ENCODE results near the gene SNAPIN. TPM values are rescaled to one million over a fixed set of nuclear protein-coding genes. Genes with fewer than 3 reads are reported as not detected.

SNAPIN gene
- total RNA-seq, 1 experiment from 2014 or later: 46.8 TPM

- no TSS peak for BruUV-seq (replicated peaks)
- peaks cover 17% of the 10 kb centered on the region for H3K36me3 Mint-ChIP-seq (ENCODE audit: insufficient read depth, unreplicated experiment)
- intact Hi-C loops (cut with micrococcal nuclease; ENCODE audit: unreplicated experiment): loop anchor here (5.0 kb wide), 1 partner anchor 308 kb away; the partner anchor contains the start of gene RAB13
- H3K9me3 Mint-ChIP-seq (ENCODE audit: low read depth, unreplicated experiment): no peaks in the 10 kb centered on the region
- DNase-seq: peak; percentile 28
- H3K4me1 Mint-ChIP-seq (ENCODE audit: low read depth, unreplicated experiment): peaks cover 33% of the 10 kb centered on the region
- H3K27ac Mint-ChIP-seq (ENCODE audit: unreplicated experiment): no peak overlapping the region
- H3K4me3 Mint-ChIP-seq (ENCODE audit: low read depth, unreplicated experiment): peak overlapping the region; percentile 71
- TF ChIP-seq CTCF (IDR thresholded peaks at IDR 0.05; ENCODE audit: unreplicated experiment): peak; percentile 47
- peaks cover 77% of the 10 kb centered on the region for H3K27me3 Mint-ChIP-seq (ENCODE audit: unreplicated experiment)
- CTCF ChIA-PET: interaction anchor here (0.9 kb wide), 1 partner anchor 307 kb away, joined by 3 read pairs; the partner anchor contains the start of gene RAB13
Measured at GRCh38 chr1:153679337-153680119, 21.0 kb downstream of the SNAPIN start.

GRCh38 chr1:153680120-153680403 is 21.6 kb downstream of the SNAPIN start:
- H3K27ac Mint-ChIP-seq (ENCODE audit: unreplicated experiment): no peak overlapping the region
- no TSS peak for BruUV-seq (replicated peaks)
- peak overlapping the region; percentile 71 for H3K4me3 Mint-ChIP-seq (ENCODE audit: low read depth, unreplicated experiment)
- intact Hi-C loops (cut with micrococcal nuclease; ENCODE audit: unreplicated experiment): no loop called here
- H3K4me1 Mint-ChIP-seq (ENCODE audit: low read depth, unreplicated experiment): peaks cover 33% of the 10 kb centered on the region
- DNase-seq: no peak
- CTCF ChIA-PET: no interaction called here
- H3K27me3 Mint-ChIP-seq (ENCODE audit: unreplicated experiment): peaks cover 83% of the 10 kb centered on the region
- TF ChIP-seq CTCF (IDR thresholded peaks at IDR 0.05; ENCODE audit: unreplicated experiment): no peak
- no peaks in the 10 kb centered on the region for H3K9me3 Mint-ChIP-seq (ENCODE audit: low read depth, unreplicated experiment)
- H3K36me3 Mint-ChIP-seq (ENCODE audit: insufficient read depth, unreplicated experiment): peaks cover 17% of the 10 kb centered on the region

- CTCF ChIA-PET: interaction anchor here (1.0 kb wide), 1 partner anchor 26 kb away, joined by 3 read pairs; no protein-coding TSS in a partner anchor
- peaks cover 17% of the 10 kb centered on the region for H3K36me3 Mint-ChIP-seq (ENCODE audit: insufficient read depth, unreplicated experiment)
- no peak for DNase-seq
- H3K4me3 Mint-ChIP-seq (ENCODE audit: low read depth, unreplicated experiment): no peak overlapping the region
- BruUV-seq (replicated peaks): no TSS peak
- peaks cover 94% of the 10 kb centered on the region for H3K27me3 Mint-ChIP-seq (ENCODE audit: unreplicated experiment)
- no peaks in the 10 kb centered on the region for H3K9me3 Mint-ChIP-seq (ENCODE audit: low read depth, unreplicated experiment)
- peaks cover 29% of the 10 kb centered on the region for H3K4me1 Mint-ChIP-seq (ENCODE audit: low read depth, unreplicated experiment)
- TF ChIP-seq CTCF (IDR thresholded peaks at IDR 0.05; ENCODE audit: unreplicated experiment): no peak
- intact Hi-C loops (cut with micrococcal nuclease; ENCODE audit: unreplicated experiment): no loop called here
- no peak overlapping the region for H3K27ac Mint-ChIP-seq (ENCODE audit: unreplicated experiment)
Measured at GRCh38 chr1:153682730-153683129, 24.2 kb downstream of the SNAPIN start.

GRCh38 chr1:153683854-153684253 is 25.4 kb downstream of the SNAPIN start:
- Mint-ChIP-seq H3K4me1 (ENCODE audit: low read depth, unreplicated experiment) (peaks cover 18% of the 10 kb centered on the region), H3K4me3 (ENCODE audit: low read depth, unreplicated experiment) (no peak overlapping the region), H3K27ac (ENCODE audit: unreplicated experiment) (no peak overlapping the region), H3K36me3 (ENCODE audit: insufficient read depth, unreplicated experiment) (peaks cover 9% of the 10 kb centered on the region), H3K27me3 (ENCODE audit: unreplicated experiment) (peaks cover 94% of the 10 kb centered on the region), H3K9me3 (ENCODE audit: low read depth, unreplicated experiment) (no peaks in the 10 kb centered on the region)
- intact Hi-C loops (cut with micrococcal nuclease; ENCODE audit: unreplicated experiment): no loop called here
- no peak for TF ChIP-seq CTCF (IDR thresholded peaks at IDR 0.05; ENCODE audit: unreplicated experiment)
- BruUV-seq (replicated peaks): no TSS peak
- DNase-seq: no peak
- CTCF ChIA-PET: no interaction called here
